Activated CD8-positive, alpha-beta T cell treated with anti-CD3 and anti-CD28 coated beads for 36 hours (primary cell): ENCODE results near the gene MYBPC1. TPM values are rescaled to one million over a fixed set of nuclear protein-coding genes. Genes with fewer than 3 reads are reported as not detected.

Experiments
- ATAC-seq: fragments of 200-7000 bp; cut with Tn5 transposase; one replicate; pipeline ENCODE4 v1.10.0; 2021; ENCODE audit warnings: mild to moderate bottlenecking, moderate library complexity
- CTCF ChIA-PET: fragments of 350-600 bp; sonication (Branson Sonifier 250); formaldehyde crosslinking; loops from one replicate; lab custom pipeline; 2021; ENCODE audit warnings: antibody characterized with exemption; lab: Charles Lee
- POLR2A ChIA-PET: fragments of 350-600 bp; sonication (Branson Sonifier 250); formaldehyde crosslinking; loops from one replicate; lab custom pipeline; 2021; ENCODE audit warnings: antibody characterized with exemption; lab: Charles Lee
- DNase-seq: peaks from one replicate; pipeline ENCODE4 v3.0.0-alpha.2; 2020
- H3K27ac Mint-ChIP-seq: one replicate; pipeline ENCODE4 v1.8.0; 2021; ENCODE audit warnings: mild to moderate bottlenecking, mixed read lengths
- H3K27me3 Mint-ChIP-seq: one replicate; pipeline ENCODE4 v1.8.0; 2021; ENCODE audit warnings: mixed read lengths
- H3K36me3 Mint-ChIP-seq: one replicate; pipeline ENCODE4 v1.8.0; 2021; ENCODE audit warnings: low read depth, mixed read lengths
- H3K4me1 Mint-ChIP-seq: one replicate; pipeline ENCODE4 v1.8.0; 2021; ENCODE audit warnings: low read depth, mixed read lengths
- H3K4me3 Mint-ChIP-seq: one replicate; pipeline ENCODE4 v1.8.0; 2021; ENCODE audit warnings: mild to moderate bottlenecking, moderate library complexity, mixed read lengths
- H3K9me3 Mint-ChIP-seq: one replicate; pipeline ENCODE4 v1.8.0; 2021; ENCODE audit warnings: mixed read lengths
- CTCF ChIP-seq: fragments of 200-600 bp; IDR thresholded peaks from one replicate; pipeline ENCODE4 v1.8.0; 2022; ENCODE audit warnings: antibody characterized with exemption, mild to moderate bottlenecking
- intact Hi-C: fragments of 100-400 bp; cut with micrococcal nuclease; formaldehyde crosslinking; loops from one replicate; pipeline ENCODE4 v1.10.0; 2022
- total RNA-seq, 2 experiments: library from RNA; stranded (reverse); gene quantifications; one replicate each; pipeline ENCODE4 v1.2.3, GENCODE V29; 2021

MYBPC1 gene
- total RNA-seq, 2 experiments from 2014 or later: not detected

- intact Hi-C loops: no loop called here
- ChIA-PET CTCF (no interaction called here), POLR2A (no interaction called here)
- Mint-ChIP-seq H3K4me3 (no peak overlapping the region), H3K27ac (no peak overlapping the region), H3K27me3 (peaks cover 8% of the 10 kb centered on the region), H3K9me3 (peaks cover 6% of the 10 kb centered on the region), H3K4me1 (peaks cover 14% of the 10 kb centered on the region), H3K36me3 (no peaks in the 10 kb centered on the region)
- TF ChIP-seq CTCF: no peak
- ATAC-seq (no peak), DNase-seq (no peak)
Observed at GRCh38 chr12:101563212-101563611, 31.6 kb upstream of the MYBPC1 start.

GRCh38 chr12:101564912-101565311 is 29.9 kb upstream of the MYBPC1 start:
- no peak for TF ChIP-seq CTCF
- ChIA-PET CTCF (no interaction called here), POLR2A (no interaction called here)
- Mint-ChIP-seq H3K4me3 (no peak overlapping the region), H3K9me3 (peaks cover 2% of the 10 kb centered on the region), H3K36me3 (no peaks in the 10 kb centered on the region), H3K27ac (no peak overlapping the region), H3K27me3 (peaks cover 13% of the 10 kb centered on the region), H3K4me1 (peaks cover 14% of the 10 kb centered on the region)
- DNase-seq: peak; percentile 6
- intact Hi-C loops: no loop called here
- no peak for ATAC-seq

- ATAC-seq (peak; percentile 90), DNase-seq (peak; percentile 64)
- intact Hi-C loops: no loop called here
- H3K4me1 Mint-ChIP-seq: peaks cover 17% of the 10 kb centered on the region
- H3K9me3 Mint-ChIP-seq: peaks cover 2% of the 10 kb centered on the region
- ChIA-PET CTCF (no interaction called here), POLR2A (interaction anchor here (0.6 kb wide), 1 partner anchor 213 kb away, joined by 3 read pairs; no protein-coding TSS in a partner anchor)
- peak overlapping the region; percentile 37 for H3K27ac Mint-ChIP-seq
- H3K27me3 Mint-ChIP-seq: peaks cover 16% of the 10 kb centered on the region
- no peak overlapping the region for H3K4me3 Mint-ChIP-seq
- TF ChIP-seq CTCF: no peak
- H3K36me3 Mint-ChIP-seq: no peaks in the 10 kb centered on the region
Observed at GRCh38 chr12:101566318-101566717, 28.5 kb upstream of the MYBPC1 start.

GRCh38 chr12:101567918-101568317 is 26.9 kb upstream of the MYBPC1 start:
- POLR2A ChIA-PET: no interaction called here
- DNase-seq: no peak
- intact Hi-C loops: no loop called here
- Mint-ChIP-seq H3K4me3 (no peak overlapping the region), H3K27ac (no peak overlapping the region), H3K36me3 (no peaks in the 10 kb centered on the region), H3K9me3 (peaks cover 2% of the 10 kb centered on the region), H3K4me1 (peaks cover 17% of the 10 kb centered on the region), H3K27me3 (peaks cover 16% of the 10 kb centered on the region)
- ATAC-seq: no peak
- TF ChIP-seq CTCF: no peak
- CTCF ChIA-PET: no interaction called here

GRCh38 chr12:101570047-101570446 is 24.7 kb upstream of the MYBPC1 start:
- POLR2A ChIA-PET: no interaction called here
- DNase-seq (no peak), ATAC-seq (no peak)
- Mint-ChIP-seq H3K27me3 (peaks cover 11% of the 10 kb centered on the region), H3K9me3 (peaks cover 2% of the 10 kb centered on the region), H3K4me1 (peaks cover 17% of the 10 kb centered on the region), H3K36me3 (no peaks in the 10 kb centered on the region), H3K4me3 (no peak overlapping the region), H3K27ac (no peak overlapping the region)
- intact Hi-C loops: no loop called here
- CTCF ChIA-PET: no interaction called here
- no peak for TF ChIP-seq CTCF
